SHP77 treated with DMSO at 0.1 percent for 48 hours (cell line): ENCODE measurements around the gene AGO3.

ENCODE experiments used
- DNase-seq: peaks from one replicate; lab custom pipeline; 2025; lab: John Stamatoyannopoulos, UW

AGO3 gene

GRCh38 chr1:36096500-36097432 lies 165.9 kb downstream of the AGO3 start:
- no peak for DNase-seq

GRCh38 chr1:36097693-36098585 lies 167.0 kb downstream of the AGO3 start:
- no peak for DNase-seq

GRCh38 chr1:36098650-36099365 lies 167.9 kb downstream of the AGO3 start:
- DNase-seq, result no peak

- no peak for DNase-seq
Measured at GRCh38 chr1:36099681-36100341, 168.9 kb downstream of the AGO3 start.

- no peak for DNase-seq
Measured at GRCh38 chr1:36100376-36100775, 169.5 kb downstream of the AGO3 start.

- no peak for DNase-seq
Measured at GRCh38 chr1:36101546-36101945, 170.6 kb downstream of the AGO3 start.

GRCh38 chr1:36106269-36106668 lies 175.4 kb downstream of the AGO3 start:
- DNase-seq, result no peak

- DNase-seq, result no peak
Measured at GRCh38 chr1:36107394-36107793, 176.5 kb downstream of the AGO3 start.

- DNase-seq, result peak; percentile 46
Measured at GRCh38 chr1:36108314-36108713, 177.4 kb downstream of the AGO3 start.

- no peak for DNase-seq
Measured at GRCh38 chr1:36109041-36109679, 178.3 kb downstream of the AGO3 start.

GRCh38 chr1:36111151-36111550 lies 180.2 kb downstream of the AGO3 start:
- no peak for DNase-seq

GRCh38 chr1:36112823-36113222 lies 181.9 kb downstream of the AGO3 start:
- no peak for DNase-seq

GRCh38 chr1:36114371-36114770 lies 183.5 kb downstream of the AGO3 start:
- no peak for DNase-seq

- no peak for DNase-seq
Measured at GRCh38 chr1:36115200-36115669, 184.3 kb downstream of the AGO3 start.

GRCh38 chr1:36115931-36116330 lies 185.0 kb downstream of the AGO3 start:
- DNase-seq, result no peak

GRCh38 chr1:36116901-36117300 lies 186.0 kb downstream of the AGO3 start:
- DNase-seq, result no peak

- DNase-seq, result no peak
Measured at GRCh38 chr1:36118447-36119204, 187.7 kb downstream of the AGO3 start.

- no peak for DNase-seq
Measured at GRCh38 chr1:36119456-36119855, 188.6 kb downstream of the AGO3 start.
